NCI-H526 treated with DMSO at 0.1 percent for 48 hours (cell line): ENCODE results near the gene SF3A1.
A peak's percentile ranks its signal among the peaks of the same experiment; 100 is the strongest.

Source experiments
- DNase-seq: peaks from one replicate; lab custom pipeline; 2025; lab: John Stamatoyannopoulos, UW

SF3A1 gene

GRCh38 chr22:30301995-30302809 is 54.5 kb downstream of the SF3A1 start:
- no peak for DNase-seq

- no peak for DNase-seq
Observed at GRCh38 chr22:30299322-30299721, 57.4 kb downstream of the SF3A1 start.

GRCh38 chr22:30297991-30298701 is 58.5 kb downstream of the SF3A1 start:
- DNase-seq = no peak

- DNase-seq = no peak
Observed at GRCh38 chr22:30297276-30297990, 59.3 kb downstream of the SF3A1 start.

DNA sequence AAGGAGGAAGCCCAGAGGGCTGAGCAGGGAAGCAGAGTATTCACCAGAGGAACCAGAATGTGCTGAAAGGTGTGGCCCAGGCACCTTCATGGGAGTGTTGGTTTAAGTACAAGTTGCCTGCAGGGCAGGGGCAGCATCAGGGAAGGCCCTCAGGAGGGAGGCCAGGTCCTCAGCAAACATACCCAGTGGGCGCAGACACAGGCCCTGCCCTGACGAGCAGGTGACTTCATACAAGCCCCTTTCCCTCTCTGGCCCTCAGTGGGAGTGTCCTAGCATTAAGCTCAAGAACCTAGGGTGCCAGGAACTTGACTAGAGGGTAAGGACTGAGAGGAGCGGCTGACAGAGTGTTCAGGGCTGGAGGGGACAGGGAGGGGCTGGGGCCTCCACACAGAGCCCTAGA is 59.9 kb downstream of the SF3A1 start:
- DNase-seq = no peak

DNA sequence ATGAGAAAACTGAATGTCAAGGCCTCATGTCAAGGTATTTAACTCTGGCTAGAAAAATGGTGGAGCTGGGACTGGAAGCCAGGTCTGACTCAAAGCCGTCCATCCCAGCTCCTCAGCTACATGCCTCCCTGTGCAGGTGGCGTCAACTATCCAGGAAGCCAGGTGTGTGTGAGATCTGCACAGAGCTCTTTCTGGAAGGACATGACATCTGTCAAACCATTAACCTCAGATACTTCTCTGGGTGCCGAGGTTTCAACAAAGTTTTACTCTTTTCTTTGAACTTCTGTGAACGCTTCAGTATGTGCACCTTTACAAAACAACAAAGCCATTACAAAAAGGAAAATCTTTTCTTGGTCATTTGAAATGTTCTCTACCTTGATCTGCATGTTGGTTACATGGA is 60.4 kb downstream of the SF3A1 start:
- DNase-seq = no peak

GRCh38 chr22:30295576-30295975 is 61.1 kb downstream of the SF3A1 start:
- no peak for DNase-seq

- DNase-seq = no peak
Observed at GRCh38 chr22:30294830-30295229, 61.9 kb downstream of the SF3A1 start.

DNA sequence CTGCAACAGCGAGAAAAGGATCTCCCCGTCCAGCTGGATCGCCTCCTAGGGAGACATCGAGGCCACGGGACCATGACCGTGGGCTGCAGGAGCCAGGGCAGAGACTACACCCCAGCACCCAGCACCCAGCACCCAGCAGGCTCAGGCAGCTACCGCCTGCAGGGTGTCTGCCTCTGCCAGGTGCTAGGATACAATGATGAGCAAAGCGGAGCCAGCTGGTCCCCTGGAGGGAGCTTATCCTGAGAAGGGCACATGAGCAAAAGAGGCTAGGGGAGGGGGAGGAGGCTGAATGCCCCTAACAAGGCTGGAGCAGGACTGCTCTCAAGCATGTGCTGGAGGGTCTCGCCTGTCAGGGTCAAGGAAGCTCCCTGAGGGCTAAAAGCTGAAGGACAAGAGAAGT is 62.6 kb downstream of the SF3A1 start:
- no peak for DNase-seq

DNA sequence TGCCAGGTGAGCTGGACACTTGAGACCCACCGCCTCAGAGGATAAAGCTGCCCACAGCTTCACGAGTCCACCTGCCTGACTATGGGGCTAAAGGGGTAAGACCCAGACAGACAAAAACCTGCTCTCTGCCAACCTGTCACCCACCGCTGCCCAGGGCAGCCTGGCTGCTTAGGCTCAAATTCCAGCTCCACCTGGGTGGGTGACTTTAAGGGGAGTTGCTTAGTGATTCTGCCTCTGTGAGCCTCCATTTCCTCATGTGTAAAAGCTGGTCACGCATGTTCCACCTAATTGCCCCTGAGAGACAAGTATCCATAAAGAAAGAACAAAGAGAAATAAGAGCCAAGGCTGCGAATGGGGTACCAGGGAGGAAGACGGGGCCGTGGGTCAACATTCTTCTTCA is 63.7 kb downstream of the SF3A1 start:
- DNase-seq = no peak

DNA sequence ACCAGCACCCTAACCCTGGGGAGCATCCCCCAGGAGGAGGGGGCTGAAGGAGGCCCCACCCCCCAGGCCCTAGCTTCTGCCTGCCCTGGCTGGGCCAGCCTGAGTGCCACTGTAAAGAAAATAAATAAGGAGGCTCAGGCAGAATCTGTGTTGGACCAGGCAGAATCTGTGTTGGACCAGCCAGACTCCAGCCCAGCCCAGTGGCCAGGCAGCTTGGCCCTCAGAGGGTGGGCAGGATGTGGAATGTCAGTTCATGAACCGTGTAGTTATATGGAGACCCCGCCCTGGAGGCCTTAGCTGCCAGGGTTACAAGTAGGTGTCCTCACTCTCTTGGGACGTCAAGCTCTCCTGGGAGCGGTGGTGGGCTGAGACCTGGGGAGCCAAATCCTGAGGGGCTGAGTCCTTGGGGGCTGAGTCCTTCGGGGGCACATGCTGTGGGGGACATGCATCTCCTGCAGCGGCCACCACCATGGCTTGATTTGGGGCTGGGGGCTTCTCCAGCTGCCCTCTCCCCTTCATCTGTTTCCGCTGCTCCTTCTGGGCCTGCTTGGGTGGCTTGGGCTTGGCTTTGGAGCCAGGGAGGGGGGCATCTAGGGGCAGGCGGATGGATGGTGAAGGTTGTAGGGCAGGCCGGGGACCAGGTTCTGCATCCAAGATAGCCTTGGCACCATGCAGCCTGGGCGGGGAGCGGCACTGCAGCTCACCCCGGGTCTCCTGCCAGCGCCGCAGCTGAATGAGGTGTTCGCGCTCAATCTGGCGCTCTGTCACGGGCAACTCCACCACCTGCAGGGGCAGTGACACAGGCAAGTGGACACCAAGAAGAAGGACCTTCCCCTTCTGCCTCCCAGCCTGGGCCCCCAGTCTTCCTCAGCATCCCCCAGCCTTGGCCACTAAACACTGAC is 64.4 kb downstream of the SF3A1 start:
- no peak for DNase-seq

GRCh38 chr22:30291058-30291892 is 65.4 kb downstream of the SF3A1 start:
- no peak for DNase-seq

GRCh38 chr22:30290342-30291057 is 66.2 kb downstream of the SF3A1 start:
- no peak for DNase-seq

GRCh38 chr22:30289980-30290313 is 66.7 kb downstream of the SF3A1 start:
- no peak for DNase-seq

- DNase-seq = peak; percentile 76
Observed at GRCh38 chr22:30289141-30289979, 67.3 kb downstream of the SF3A1 start, which contains the start of gene CASTOR1. CASTOR1 (minus strand) TSS chr22:30289505; CDS start chr22:30289497, 8 bp downstream.

DNA sequence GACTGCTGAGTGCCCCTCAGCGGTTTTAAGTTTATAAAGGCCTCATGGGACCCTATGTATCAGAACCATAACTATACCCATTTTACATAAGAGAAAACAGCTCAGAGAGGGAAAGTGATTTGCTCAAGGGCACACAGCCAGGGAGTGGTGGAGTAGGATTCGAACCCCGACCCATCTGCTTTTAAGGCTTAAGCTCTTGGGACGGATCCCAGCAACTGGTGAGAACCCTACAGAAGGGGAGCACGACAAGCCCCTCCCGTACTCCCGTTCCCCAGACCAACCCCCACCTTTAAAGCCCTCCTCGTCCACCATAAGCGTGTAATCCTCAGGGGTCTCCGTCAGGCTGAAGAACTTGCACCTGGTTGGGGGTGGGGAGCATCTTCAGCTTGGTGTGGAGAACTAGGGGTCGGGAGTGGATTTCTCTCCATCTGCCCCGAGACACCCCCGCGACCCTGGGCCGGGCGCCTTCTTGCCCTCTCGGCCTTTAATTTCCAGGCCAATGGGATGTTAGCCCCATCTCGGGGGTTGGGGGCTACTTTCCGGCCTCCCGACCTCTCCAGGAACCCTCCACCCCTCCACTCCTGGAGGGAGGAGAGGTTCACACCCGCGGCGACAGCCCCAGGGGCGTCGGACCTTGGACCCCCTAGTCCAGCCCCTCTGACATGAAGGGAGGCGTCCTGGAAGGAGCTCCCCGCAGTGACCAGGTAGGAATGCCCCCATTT is 68.1 kb downstream of the SF3A1 start:
- DNase-seq = no peak

- peak; percentile 42 for DNase-seq
Observed at GRCh38 chr22:30287648-30288418, 68.9 kb downstream of the SF3A1 start.
